ENCODE data around the gene NUDCD3. TPM values are rescaled to one million over a fixed set of nuclear protein-coding genes. Genes with fewer than 3 reads are reported as not detected.

Gene NUDCD3
- total RNA-seq, 1 experiment from 2014 or later: 94.6 TPM

DNA sequence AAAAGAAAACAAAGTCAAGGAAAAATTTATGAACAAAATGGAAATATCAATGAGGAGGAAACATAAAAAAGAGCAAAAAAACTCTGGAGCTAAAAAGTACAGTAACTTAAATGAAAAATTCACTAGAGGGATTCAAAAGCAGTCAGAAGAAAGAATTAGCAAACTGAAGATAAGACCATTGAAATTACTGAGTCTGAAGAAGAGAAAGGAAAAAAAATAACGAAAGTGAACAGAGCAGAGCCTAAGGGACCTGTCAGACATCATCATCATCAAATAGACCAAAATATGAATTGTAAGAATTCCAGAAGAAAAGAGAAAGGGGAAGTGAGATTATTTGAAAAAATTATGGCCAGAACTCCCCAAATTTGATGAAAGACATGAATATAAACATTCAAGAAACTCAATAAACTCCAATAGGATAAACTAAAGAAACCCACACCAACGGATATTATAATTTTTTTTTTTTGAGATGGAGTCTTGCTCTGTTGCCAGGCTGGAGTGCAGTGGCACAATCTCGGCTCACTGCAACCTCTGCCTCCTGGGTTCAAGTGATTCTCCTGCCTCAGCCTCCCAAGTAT lies 34.4 kb upstream of the NUDCD3 start:
- Histone ChIP-seq H3K36me3 (ENCODE audit: control insufficient read depth in 1 of 2, insufficient read depth in 2 of 2, low read length in 2 of 2) (no peaks in the 10 kb centered on the region), H3K9me3 (ENCODE audit: control insufficient read depth in 1 of 2, insufficient read depth in 1 of 2, low read depth in 1 of 2, low read length in 2 of 2) (no peaks in the 10 kb centered on the region), H3K79me2 (ENCODE audit: insufficient read depth, low read length) (no peaks in the 10 kb centered on the region), H3K4me2 (ENCODE audit: low read length) (no peak overlapping the region), H3K27me3 (ENCODE audit: insufficient read depth, low read length) (no peaks in the 10 kb centered on the region), H2AFZ (ENCODE audit: low read depth, low read length, poor library complexity, severe bottlenecking) (no peak overlapping the region), H3K9me2 (ENCODE audit: insufficient read depth) (no peaks in the 10 kb centered on the region), H3K4me3 (replicated peaks in 1 of 2; ENCODE audit: low read depth in 1 of 2, low read length in 2 of 2) (no peak overlapping the region), H3K27ac (ENCODE audit: low read depth, low read length) (no peak overlapping the region), H4K20me1 (ENCODE audit: insufficient read depth) (no peaks in the 10 kb centered on the region), H3K4me1 (ENCODE audit: control insufficient read depth in 1 of 2, insufficient read depth in 2 of 2, low read length in 2 of 2) (no peaks in the 10 kb centered on the region), H3K9ac (ENCODE audit: low read length) (no peak overlapping the region)
- intact Hi-C loops (cut with micrococcal nuclease): no loop called here
- RAD21 ChIA-PET (ENCODE audit: low non-redundant PET in 1 of 2, low total read pairs in 2 of 2, uncharacterized antibody in 2 of 2, unreplicated experiment in 2 of 2): no interaction called here
- DNase-seq (ENCODE audit: low read depth, low spot score): no peak
- POLR2A ChIA-PET: no interaction called here
- CTCF ChIA-PET: interaction anchor here (4.7 kb wide), 1 partner anchor 10 kb away, joined by 14 read pairs; no protein-coding TSS in a partner anchor
- BruUV-seq (replicated peaks): no TSS peak
- no peak for TF ChIP-seq SIN3A (IDR thresholded peaks at IDR 0.05; ENCODE audit: low read depth)
- no peak for TF ChIP-seq FOSL1 (IDR thresholded peaks at IDR 0.05; ENCODE audit: low read depth)
- no peak for TF ChIP-seq ELF1 (IDR thresholded peaks at IDR 0.05; ENCODE audit: borderline replicate concordance, low read depth)
- TF ChIP-seq SRF (IDR thresholded peaks at IDR 0.05; ENCODE audit: low read depth): no peak
- TF ChIP-seq, protein P1, sequence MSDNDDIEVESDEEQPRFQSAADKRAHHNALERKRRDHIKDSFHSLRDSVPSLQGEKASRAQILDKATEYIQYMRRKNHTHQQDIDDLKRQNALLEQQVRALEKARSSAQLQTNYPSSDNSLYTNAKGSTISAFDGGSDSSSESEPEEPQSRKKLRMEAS (IDR thresholded peaks at IDR 0.05): no peak
- TF ChIP-seq, protein P2, sequence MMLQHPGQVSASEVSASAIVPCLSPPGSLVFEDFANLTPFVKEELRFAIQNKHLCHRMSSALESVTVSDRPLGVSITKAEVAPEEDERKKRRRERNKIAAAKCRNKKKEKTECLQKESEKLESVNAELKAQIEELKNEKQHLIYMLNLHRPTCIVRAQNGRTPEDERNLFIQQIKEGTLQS (IDR thresholded peaks at IDR 0.05): no peak
- TF ChIP-seq, protein P3, sequence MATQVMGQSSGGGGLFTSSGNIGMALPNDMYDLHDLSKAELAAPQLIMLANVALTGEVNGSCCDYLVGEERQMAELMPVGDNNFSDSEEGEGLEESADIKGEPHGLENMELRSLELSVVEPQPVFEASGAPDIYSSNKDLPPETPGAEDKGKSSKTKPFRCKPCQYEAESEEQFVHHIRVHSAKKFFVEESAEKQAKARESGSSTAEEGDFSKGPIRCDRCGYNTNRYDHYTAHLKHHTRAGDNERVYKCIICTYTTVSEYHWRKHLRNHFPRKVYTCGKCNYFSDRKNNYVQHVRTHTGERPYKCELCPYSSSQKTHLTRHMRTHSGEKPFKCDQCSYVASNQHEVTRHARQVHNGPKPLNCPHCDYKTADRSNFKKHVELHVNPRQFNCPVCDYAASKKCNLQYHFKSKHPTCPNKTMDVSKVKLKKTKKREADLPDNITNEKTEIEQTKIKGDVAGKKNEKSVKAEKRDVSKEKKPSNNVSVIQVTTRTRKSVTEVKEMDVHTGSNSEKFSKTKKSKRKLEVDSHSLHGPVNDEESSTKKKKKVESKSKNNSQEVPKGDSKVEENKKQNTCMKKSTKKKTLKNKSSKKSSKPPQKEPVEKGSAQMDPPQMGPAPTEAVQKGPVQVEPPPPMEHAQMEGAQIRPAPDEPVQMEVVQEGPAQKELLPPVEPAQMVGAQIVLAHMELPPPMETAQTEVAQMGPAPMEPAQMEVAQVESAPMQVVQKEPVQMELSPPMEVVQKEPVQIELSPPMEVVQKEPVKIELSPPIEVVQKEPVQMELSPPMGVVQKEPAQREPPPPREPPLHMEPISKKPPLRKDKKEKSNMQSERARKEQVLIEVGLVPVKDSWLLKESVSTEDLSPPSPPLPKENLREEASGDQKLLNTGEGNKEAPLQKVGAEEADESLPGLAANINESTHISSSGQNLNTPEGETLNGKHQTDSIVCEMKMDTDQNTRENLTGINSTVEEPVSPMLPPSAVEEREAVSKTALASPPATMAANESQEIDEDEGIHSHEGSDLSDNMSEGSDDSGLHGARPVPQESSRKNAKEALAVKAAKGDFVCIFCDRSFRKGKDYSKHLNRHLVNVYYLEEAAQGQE (IDR thresholded peaks at IDR 0.05; ENCODE audit: low read depth): no peak
- TF ChIP-seq POLR2AphosphoS5 (IDR thresholded peaks at IDR 0.05; ENCODE audit: low read depth, low read length): no peak
- no peak for TF ChIP-seq JUND (IDR thresholded peaks at IDR 0.05)
- ATAC-seq: no peak
